NT2/D1 (cell line): ENCODE results near the gene TRIM67.
"Not testable (repeated sequence)": the region's sequence is repeated elsewhere in the genome, so short reads cannot be mapped to it uniquely, and the experiment has no call there.

Source experiments
- SUZ12 ChIP-seq: IDR thresholded peaks from 2 replicates; pipeline ENCODE4 v1.6.1; 2011; ENCODE audit not compliant: insufficient read length, insufficient read depth; ENCODE audit errors: extremely low read depth
- YY1 ChIP-seq: IDR thresholded peaks from 2 replicates; pipeline ENCODE4 v1.6.1; 2011; ENCODE audit not compliant: insufficient read length, insufficient read depth

DNA sequence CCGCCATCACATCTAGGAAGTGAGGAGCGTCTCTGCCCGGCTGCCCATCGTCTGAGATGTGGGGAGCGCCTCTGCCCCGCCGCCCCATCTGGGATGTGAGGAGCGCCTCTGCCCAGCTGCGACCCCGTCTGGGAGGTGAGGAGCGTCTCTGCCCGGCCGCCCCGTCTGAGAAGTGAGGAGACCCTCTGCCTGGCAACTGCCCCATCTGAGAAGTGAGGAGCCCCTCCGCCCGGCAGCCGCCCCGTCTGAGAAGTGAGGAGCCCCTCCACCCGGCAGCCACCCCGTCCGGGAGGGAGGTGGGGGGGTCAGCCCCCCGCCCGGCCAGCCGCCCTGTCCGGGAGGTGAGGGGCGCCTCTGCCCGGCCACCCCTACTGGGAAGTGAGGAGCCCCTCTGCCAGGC, 33.4 kb upstream of the TRIM67 start:
- TF ChIP-seq SUZ12, YY1: not testable (repeated sequence)
